ENCODE data around the gene TNFRSF21.

TNFRSF21 gene

GRCh38 chr6:47288267-47289090 lies 21.2 kb downstream of the TNFRSF21 start:
- TF ChIP-seq RAD21 (IDR thresholded peaks at IDR 0.05; ENCODE audit: low read depth) = no peak
- TF ChIP-seq EP300 (IDR thresholded peaks at IDR 0.05; ENCODE audit: borderline replicate concordance) = no peak
- TF ChIP-seq EGR1 (IDR thresholded peaks at IDR 0.05) = no peak
- TF ChIP-seq TEAD4 (IDR thresholded peaks at IDR 0.05) = no peak
- TF ChIP-seq ZBTB7A (IDR thresholded peaks at IDR 0.05; ENCODE audit: low read depth) = no peak
- TF ChIP-seq YY1 (IDR thresholded peaks at IDR 0.05; ENCODE audit: low read depth) = no peak
- no peak for TF ChIP-seq TAF1 (IDR thresholded peaks at IDR 0.05; ENCODE audit: low read depth)
- no peak for TF ChIP-seq NFIC (IDR thresholded peaks at IDR 0.05)

GRCh38 chr6:47286301-47286700 lies 23.4 kb downstream of the TNFRSF21 start:
- TF ChIP-seq, protein P1, sequence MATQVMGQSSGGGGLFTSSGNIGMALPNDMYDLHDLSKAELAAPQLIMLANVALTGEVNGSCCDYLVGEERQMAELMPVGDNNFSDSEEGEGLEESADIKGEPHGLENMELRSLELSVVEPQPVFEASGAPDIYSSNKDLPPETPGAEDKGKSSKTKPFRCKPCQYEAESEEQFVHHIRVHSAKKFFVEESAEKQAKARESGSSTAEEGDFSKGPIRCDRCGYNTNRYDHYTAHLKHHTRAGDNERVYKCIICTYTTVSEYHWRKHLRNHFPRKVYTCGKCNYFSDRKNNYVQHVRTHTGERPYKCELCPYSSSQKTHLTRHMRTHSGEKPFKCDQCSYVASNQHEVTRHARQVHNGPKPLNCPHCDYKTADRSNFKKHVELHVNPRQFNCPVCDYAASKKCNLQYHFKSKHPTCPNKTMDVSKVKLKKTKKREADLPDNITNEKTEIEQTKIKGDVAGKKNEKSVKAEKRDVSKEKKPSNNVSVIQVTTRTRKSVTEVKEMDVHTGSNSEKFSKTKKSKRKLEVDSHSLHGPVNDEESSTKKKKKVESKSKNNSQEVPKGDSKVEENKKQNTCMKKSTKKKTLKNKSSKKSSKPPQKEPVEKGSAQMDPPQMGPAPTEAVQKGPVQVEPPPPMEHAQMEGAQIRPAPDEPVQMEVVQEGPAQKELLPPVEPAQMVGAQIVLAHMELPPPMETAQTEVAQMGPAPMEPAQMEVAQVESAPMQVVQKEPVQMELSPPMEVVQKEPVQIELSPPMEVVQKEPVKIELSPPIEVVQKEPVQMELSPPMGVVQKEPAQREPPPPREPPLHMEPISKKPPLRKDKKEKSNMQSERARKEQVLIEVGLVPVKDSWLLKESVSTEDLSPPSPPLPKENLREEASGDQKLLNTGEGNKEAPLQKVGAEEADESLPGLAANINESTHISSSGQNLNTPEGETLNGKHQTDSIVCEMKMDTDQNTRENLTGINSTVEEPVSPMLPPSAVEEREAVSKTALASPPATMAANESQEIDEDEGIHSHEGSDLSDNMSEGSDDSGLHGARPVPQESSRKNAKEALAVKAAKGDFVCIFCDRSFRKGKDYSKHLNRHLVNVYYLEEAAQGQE (IDR thresholded peaks at IDR 0.05; ENCODE audit: low read depth) = no peak
- TF ChIP-seq, protein P2, sequence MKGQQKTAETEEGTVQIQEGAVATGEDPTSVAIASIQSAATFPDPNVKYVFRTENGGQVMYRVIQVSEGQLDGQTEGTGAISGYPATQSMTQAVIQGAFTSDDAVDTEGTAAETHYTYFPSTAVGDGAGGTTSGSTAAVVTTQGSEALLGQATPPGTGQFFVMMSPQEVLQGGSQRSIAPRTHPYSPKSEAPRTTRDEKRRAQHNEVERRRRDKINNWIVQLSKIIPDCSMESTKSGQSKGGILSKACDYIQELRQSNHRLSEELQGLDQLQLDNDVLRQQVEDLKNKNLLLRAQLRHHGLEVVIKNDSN (IDR thresholded peaks at IDR 0.05) = no peak

DNA sequence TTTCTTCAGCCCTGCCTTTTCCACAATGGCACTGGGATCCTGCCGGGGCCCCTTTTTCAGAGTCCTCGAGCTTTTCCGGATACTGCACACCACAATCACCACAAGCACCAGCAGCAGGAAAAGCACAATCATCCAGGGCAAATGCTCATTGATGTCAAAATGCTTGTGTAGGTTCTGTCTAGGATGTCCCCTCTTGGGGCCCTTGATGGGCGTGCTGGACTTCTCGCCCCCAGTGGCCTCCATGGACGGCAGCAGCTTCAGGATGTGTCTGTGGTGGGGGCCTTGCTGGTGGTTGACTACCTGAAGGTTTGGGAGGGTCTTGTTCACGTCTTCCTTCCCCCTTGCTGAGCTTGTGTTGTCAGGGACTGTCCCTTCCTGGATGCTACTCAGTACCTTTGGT lies 25.7 kb downstream of the TNFRSF21 start:
- TF ChIP-seq, protein P1 (IDR thresholded peaks at IDR 0.05; ENCODE audit: low read depth) = no peak
- TF ChIP-seq TEAD4 (IDR thresholded peaks at IDR 0.05) = no peak

DNA sequence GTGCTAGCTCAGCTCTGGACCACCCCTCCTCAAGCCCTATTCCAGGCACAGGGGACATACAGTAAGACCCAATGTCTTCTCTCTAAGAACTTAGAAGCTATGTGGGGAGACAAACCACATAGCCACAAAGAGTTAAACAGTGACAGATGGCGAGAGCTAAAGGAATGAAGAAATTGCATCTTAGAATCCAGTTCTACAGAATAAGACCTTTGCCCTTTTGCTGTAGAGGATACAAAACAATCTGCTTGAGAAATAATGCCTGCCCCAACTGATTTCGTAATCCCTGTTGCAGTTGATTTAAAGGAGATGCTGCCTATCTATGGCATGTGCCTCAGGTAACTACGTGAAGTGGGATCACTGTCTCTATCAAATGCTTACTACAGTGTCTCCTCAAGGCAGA lies 31.2 kb downstream of the TNFRSF21 start:
- peak; percentile 55; the same call in 1 of the 2 replicates for TF ChIP-seq CEBPB (IDR thresholded peaks at IDR 0.05)
- no peak for TF ChIP-seq NFIC (IDR thresholded peaks at IDR 0.05)

DNA sequence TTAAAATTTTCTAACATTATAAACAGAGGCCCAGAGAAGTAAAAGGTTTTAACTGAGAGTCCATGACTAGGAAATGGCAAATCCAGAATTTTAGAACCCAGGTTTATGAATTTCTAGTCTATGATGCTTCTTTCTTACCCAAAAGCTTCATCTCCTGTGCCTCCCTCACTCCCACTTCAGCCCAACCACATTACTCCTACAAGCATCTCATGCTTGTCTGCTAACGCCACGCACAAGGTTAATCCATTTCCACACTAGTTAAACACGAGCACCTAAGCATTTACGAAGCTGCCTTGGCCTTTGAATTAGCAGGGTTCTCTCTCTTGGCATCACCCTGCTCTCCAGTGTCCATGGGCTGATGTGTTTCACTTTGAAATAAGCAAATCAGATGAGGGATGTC lies 32.0 kb downstream of the TNFRSF21 start:
- TF ChIP-seq YY1 (IDR thresholded peaks at IDR 0.05; ENCODE audit: low read depth) (no peak), EGR1 (IDR thresholded peaks at IDR 0.05) (no peak), TAF1 (IDR thresholded peaks at IDR 0.05; ENCODE audit: low read depth) (no peak), ZBTB7A (IDR thresholded peaks at IDR 0.05; ENCODE audit: low read depth) (no peak), TEAD4 (IDR thresholded peaks at IDR 0.05) (no peak), NFIC (IDR thresholded peaks at IDR 0.05) (no peak)
- TF ChIP-seq, protein P3, sequence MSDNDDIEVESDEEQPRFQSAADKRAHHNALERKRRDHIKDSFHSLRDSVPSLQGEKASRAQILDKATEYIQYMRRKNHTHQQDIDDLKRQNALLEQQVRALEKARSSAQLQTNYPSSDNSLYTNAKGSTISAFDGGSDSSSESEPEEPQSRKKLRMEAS (IDR thresholded peaks at IDR 0.05) = no peak
- TF ChIP-seq, protein P2 (IDR thresholded peaks at IDR 0.05) = no peak
- TF ChIP-seq, protein P1 (IDR thresholded peaks at IDR 0.05; ENCODE audit: low read depth) = no peak

- TF ChIP-seq CEBPB (IDR thresholded peaks at IDR 0.05) (no peak), NFIC (IDR thresholded peaks at IDR 0.05) (no peak)
- TF ChIP-seq, protein P3 (IDR thresholded peaks at IDR 0.05) = no peak
These were observed 33.3 kb downstream of the TNFRSF21 start for GRCh38 chr6:47276377-47276776.

All from Ishikawa (cell line).